ENCODE data around the gene GPC6.
"Not testable (repeated sequence)": the region's sequence is repeated elsewhere in the genome, so short reads cannot be mapped to it uniquely, and the experiment has no call there.

GPC6 gene

DNA sequence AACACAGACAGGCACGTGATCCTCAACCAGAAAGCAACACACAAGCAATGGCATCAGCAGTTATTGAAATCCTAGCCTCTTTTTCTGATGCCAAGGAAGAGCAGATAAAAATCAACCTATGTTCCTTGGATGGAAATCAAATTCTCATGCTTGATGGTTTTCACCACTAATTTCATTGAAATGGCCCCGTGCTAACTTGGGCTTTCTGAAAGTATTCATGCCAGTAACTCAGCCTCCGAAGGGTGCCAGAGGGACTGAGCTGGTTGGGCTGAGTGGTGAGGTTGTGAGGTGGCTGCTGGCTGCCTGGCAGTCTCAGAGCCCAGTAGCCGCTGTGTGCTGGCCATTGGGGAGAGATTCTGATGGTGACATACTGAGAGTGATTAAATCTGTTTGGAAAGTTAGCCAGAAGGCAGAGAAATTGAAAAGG, 943.6 kb downstream of the GPC6 start:
- DNase-seq (no peak), ATAC-seq (no peak)

DNA sequence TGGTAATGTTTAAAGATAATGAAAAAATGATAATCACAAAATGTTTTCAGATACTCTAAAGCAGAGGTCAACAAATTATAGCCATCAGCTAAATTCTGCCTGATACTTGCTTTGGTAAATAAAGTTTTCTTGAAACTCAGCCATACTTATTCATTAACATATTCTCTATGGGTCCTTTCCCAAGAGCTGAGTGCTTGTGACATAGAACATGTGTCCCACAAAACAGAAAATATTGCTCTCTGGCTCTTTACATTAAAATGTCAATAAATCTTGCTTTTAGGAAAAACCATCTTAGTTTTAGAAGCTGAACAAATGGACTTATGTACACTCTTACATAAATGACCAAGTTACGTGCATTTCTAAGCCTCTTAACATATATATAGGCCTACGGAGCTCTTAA, 945.8 kb downstream of the GPC6 start:
- DNase-seq (no peak), ATAC-seq (no peak)

DNA sequence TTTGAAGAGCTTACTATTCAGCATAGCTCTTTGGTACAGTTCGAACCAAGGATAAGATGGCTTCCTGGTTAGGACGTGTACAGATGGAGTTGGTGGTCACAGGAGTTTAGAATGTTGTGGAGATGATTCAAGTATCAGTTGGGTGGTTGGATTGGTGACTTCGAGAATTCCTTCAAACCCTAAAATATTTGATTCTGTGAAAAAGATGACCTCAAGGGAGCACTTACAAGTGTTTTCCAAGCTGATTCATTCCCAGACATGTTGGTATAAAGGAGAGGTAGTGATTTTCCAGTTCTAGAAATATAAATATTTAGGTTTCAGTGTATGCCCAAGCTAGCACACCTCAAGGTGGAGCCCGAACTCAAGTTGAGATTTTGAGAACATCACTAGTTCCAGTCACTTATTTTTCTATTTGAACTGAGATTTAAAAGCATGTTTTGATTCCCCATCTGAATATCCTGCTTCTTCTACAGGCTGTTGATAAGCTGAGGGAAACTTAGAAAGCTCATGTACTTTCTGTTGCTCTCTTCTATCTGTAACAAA, 946.8 kb downstream of the GPC6 start:
- ATAC-seq, result no peak
- DNase-seq, result no peak

DNA sequence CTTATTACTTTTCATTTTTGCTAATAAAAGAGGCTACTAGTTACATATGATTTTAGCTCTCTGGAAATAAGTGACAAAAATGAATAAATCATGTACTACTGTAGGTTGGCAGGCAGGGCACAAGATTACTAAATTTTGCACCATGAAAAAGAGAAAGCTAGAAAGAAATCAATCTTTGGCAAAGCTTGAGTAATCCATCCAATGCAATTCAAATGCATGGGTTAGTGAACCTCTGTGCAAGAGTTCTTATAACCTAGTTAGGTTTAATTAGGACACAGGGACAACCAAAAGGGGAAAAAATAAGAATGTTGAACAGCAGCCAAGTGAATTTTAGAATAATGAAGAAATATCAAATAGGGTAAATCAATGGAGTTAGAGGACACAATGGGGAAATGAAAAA, 947.4 kb downstream of the GPC6 start:
- DNase-seq (no peak), ATAC-seq (no peak)

DNA sequence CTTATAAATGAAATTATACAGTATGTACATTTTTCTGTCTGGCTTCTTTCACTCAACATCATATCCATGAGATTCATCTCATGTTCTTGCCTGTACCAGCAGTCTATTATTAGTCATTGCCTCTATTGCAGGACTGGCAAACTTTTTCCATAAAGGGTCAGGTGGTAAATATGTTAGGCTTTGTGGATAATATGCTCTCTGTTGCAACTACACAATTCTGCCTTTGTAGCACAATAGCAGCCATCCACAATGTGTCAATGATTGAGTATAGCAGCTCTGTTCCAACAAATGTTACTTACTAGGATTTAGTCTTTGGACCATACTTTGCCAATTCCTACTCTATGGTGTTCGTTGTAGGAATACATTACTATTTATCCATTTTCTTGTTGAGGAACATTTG, 948.5 kb downstream of the GPC6 start:
- ATAC-seq, result no peak

DNA sequence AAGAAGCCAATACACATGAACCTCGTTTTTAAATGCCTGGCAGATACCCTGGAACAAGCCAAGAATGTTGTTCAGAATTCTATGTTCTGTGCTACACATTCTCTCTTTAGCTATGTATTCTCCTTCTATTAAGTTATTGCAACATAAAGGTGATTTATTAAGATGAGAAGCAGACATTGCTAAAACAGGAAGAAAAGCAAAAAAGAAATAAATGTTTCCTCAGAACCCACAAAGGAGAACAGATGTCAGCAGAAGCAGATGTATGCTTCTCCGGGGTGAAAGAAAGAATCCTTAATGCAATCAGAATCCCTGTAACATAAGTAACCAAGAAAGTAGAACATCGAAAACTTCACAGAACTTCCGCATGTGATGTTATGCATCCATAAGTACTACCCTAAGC, 950.0 kb downstream of the GPC6 start:
- ATAC-seq (no peak), DNase-seq (no peak)

More for the DNA sequence above, 948.5 kb downstream of the GPC6 start:
- DNase-seq, result no peak

DNA sequence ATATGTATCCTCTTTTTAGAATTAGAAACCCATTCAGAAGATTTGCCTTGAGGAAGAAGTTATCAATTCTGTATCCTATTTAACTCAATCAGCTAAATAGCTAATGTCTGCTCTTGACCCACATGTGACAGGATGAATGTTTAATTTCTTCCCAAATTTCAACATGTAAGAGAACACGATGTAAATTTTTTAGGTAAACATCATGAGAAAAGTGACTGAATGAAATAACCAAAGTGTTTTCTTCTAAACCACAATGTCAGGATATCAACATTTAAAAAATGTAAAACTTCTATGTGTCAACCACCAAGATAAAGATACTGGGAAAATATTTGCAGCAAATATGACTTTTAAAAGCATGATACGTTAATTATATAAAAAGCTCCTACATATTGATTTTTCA, 950.4 kb downstream of the GPC6 start:
- no peak for DNase-seq

DNA sequence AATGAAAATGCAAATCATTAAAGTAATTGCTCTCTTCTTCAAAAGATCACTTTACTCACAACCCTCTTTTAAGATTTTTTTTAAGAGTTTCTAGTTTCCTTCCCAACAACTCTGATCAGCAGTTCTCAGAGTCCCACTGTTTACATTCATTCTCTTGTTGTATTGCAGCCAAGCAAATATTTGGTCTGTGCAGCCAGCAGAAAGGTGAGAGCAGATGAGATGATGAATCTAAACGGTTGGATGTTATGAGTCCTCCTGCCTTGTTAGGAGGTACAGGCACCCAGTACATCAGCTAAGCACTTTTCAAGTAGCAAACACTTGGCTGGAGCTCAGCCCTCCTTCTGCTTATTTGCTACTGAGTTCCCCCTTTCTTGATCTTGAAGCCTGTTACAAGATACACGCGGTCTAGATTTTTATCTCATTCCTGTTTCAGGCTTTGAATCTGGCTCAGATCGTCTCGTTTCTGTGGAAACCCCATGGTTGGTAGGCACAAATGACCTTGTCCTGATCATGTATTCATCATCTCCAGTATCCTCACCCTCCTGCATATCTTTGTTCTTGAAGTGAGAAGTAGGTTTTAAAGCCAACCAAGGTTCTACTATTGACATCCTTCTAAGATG, 952.1 kb downstream of the GPC6 start:
- peak; percentile 59 for ATAC-seq
- no peak for DNase-seq

More for the DNA sequence above, 950.4 kb downstream of the GPC6 start:
- ATAC-seq, result no peak

DNA sequence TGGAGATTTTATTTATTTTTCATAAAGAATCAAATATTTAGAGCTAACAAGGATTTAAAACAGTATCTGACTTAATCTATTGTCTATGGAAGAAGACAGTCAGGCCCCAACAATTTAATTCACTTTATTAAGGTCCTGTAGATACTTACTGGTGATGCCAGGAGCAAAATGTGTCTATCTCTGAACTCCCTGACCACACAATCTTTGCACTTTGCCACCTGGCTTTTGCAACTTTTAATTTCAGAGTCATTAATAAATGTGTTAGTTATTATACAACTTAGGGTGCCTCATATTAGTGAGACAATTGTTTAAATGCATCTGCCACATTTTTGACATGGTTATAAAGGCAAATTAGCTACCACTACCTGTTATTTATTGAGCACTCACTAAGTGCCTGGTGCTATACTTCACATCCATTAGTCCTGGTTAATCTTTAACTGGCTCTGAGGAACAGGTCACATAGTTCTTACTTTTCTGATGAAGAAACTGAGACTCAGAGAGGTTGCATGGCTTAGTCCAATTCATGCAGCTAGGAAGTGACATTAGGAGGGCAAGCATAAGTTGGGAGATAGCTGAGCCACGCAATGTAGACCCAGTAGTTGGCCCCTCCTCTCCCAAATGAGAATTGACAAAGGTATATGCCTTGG, 955.0 kb downstream of the GPC6 start:
- ATAC-seq (no peak), DNase-seq (no peak)

DNA sequence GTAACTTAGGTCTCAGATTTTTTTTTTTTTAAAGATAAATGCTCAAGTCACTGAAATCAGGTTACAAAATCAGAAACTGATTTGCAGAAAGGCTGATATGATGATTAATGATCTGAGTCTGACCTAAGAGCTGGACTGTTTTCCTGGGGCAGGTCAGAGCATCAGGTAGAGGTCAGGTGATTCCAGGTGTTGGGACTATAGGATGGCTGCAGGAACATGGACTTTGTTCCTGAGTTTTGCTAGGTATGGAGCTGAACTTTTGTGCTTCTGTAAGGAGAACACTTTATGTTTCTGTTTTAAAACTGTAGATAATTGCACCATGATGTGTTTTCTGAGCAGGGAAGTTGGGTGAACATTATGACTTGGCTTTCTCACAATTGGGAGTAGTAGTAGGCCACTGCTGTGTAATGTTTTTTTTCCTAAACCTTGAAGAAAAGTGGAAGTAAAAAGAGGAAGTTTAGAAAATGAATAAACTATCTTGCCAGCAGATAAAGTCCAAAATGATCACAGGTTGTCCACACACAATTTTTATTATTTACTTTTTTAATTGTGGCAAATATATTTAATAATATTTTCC, 955.7 kb downstream of the GPC6 start:
- no peak for ATAC-seq
- no peak for DNase-seq

DNA sequence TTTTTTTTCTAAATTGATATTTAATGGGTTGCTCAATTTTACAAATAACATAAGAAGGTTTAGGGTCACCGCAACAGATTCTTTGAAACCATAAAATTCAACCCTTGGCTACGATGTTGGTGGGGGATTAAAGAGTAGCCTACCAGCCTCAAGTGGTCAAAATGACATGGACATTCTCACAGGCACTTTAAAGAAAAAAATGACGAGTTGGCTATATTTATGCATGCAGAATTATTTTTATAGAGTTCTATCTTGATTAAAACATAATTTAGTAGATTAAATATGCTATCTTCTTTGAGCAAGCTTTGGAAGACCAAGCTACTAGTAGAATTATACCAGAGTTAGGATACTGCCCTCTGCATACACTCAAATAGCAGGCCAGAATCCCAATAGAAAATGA, 959.9 kb downstream of the GPC6 start:
- ATAC-seq (no peak), DNase-seq (no peak)

DNA sequence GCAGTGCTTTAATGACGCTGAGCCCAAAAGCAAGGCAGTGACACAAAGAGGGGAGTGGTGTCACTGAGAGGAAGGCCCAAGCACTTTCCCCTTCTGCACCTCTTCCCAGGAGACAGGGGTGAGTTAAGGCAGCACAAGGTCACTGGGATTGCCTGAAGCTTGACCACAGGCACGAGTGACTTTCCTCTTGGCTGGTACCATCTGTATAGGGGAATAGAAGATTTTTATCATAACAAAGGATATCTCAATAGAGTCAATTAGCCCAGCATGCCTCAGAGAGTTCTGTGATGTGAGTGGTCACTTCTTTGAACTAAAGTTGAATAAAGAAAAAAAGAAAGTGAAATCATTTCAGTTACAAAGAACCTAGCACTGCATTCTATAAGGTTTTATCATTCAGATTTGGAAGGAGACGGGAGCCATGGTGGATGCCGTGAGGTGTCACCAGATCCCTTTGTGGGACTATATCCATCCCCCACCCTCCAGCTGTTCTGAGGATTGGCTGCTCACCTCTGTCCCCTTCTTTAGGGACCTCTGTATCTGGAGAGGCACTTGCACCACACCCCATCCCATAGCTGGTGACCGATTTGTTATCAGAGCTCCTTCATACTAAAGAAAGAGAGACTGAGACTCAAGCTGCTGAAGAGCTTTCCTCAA, 961.7 kb downstream of the GPC6 start:
- no peak for ATAC-seq
- no peak for DNase-seq

DNA sequence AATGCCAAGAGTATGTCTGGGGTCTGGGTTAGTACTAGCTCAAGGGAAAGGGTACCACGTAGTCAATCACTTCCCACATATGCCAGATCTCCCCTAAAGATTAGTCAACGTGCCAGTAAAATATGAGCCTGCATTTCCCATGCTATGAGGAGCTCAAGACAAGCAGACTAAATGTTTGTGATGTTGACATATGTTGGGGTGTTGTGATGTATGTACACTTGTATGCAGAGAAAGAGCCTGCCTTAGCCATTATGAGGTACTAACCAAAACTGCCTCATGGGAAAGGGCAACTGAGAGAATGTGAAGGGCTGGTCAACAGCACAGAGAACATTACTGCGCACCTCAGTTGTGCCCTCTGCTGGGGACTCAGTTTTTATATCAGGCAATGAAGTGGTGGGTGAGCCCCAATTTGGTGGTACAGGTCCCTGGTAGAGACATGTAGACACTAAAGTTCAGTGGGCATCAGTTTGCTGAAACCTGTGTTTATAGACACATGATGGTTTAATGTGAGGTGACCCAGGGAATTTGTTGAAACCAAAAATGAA, 965.9 kb downstream of the GPC6 start:
- ATAC-seq (peak; percentile 57), DNase-seq (peak; percentile 15)

DNA sequence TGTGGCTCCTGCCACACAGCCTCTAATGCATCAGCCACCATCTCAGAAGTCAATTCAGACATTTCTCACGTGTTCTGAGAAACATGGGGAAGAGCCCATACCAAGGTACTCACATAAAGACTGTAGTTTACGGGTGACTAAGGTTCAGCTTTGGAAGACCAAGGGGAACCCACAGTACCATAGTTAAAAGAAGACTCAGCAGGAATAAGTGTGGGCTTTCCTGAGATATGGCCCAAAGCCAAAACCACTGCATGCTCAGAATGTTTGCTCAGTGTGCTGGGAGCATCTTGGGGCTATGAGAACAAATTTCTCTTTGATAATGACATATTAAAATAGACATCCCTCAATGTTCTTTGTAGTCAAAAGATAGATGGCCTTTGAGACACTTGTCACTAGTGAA, 969.1 kb downstream of the GPC6 start:
- ATAC-seq, result peak; percentile 28
- DNase-seq, result no peak

DNA sequence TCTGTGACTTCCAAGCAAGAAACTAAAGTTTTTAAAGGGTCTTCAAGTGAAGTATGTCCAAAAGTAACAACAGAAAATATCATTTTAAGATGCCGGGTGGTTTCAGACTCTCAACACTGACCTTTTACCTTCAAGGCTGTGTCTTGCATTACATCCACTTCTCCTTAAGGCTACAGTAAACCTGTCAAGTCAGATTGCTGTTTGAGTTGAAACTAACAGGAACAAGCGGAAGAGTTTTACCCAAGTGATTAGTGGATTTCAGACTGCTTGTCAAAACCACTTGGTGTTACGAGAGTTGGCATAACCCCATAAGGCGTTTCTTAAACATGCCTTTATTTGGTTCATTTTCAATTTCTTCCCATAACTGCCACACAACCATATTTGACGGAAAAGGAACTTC, 969.8 kb downstream of the GPC6 start:
- ATAC-seq, result no peak
- no peak for DNase-seq

DNA sequence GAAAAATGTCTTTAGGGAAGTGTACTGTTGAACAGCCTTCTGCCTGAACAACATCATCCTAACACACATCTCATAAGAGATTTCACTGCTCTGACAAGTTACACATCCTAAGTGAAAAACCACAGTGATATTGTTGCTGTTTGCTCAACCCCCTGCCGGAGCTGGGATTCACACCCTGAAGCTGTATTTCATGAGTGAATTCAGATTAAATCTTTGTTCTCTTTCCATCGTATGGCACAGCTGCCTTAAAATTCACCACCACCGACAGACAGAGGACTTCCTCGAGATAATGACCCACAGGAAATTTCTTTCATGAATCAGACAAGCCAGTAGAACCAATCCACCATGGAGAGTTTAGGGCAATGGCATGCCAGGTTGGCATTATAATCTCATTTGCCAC, 972.1 kb downstream of the GPC6 start:
- ATAC-seq (no peak), DNase-seq (no peak)

DNA sequence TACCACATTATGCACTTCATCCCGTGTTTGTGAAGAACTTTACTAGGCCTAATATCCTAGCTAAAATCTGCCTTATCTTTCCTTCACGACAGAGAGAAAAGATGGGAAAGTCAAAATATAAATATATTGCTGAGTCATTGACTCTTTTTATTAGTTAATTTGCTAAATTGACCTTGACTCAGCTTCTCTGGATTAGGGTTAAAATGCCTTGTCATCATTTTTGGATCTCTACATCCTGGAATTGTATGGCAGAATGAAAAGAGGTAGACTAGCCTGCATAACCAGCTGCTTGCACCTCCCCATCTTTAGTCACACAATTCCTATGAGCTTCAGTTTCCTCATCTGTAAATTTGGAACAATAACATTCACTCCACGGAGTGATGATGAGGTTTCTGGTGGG, 972.5 kb downstream of the GPC6 start:
- DNase-seq (no peak), ATAC-seq (no peak)

DNA sequence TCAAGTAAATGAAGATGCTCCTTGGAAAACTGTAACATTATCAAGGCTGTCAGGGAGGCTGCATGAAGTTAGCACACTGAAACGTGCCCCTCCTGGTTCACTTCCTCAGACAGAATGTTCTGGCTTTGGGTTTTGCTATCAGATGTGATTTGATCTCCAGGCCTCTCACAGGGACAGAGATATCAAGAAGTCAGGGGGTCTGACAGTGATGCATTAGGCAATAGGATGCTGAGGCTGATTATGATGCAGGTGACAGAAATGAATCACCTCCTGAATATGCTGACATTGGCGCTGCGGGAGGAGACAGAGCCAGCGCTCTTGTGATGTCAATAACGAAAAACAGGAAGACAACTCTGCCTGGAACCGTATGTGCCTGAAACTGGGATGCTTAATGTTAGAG, 974.4 kb downstream of the GPC6 start:
- no peak for ATAC-seq
- DNase-seq, result no peak

DNA sequence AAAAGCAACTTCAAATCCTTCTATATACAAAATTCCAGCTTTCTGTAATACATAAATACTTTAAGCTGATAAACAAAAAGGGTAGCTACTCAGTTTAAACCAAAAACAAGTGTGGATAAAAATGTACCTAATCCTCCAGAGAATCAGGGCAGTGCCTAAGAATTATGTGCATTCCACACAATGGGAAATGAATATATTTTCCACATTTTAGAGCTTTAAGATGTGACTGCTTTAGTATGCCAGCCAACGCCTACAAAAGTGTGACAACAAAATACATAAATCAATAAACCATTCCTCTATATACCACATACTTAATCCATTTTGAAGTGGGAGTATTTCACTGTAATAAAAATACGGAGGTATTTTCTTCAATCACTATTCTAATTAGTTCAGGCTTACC, 977.6 kb downstream of the GPC6 start:
- ATAC-seq, result no peak
- DNase-seq, result no peak

DNA sequence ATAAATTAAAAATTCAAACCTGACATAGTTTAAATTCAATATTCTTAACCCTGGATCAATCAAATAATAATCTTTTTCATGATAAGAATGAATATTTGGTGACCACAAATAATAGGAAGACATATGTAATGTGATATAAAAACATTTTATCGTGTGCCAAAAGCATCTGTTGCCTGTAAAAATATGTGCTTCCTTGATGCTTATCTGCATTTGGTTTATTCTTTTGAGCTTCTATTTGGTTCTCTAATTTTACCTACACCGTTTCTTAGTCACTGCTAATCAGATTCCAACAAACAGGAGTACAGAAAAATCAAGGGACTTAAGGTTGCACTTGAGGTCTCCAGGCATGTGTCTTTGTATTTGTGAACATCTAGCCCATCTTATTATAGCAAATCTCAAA, 978.3 kb downstream of the GPC6 start:
- ATAC-seq (no peak), DNase-seq (no peak)

DNA sequence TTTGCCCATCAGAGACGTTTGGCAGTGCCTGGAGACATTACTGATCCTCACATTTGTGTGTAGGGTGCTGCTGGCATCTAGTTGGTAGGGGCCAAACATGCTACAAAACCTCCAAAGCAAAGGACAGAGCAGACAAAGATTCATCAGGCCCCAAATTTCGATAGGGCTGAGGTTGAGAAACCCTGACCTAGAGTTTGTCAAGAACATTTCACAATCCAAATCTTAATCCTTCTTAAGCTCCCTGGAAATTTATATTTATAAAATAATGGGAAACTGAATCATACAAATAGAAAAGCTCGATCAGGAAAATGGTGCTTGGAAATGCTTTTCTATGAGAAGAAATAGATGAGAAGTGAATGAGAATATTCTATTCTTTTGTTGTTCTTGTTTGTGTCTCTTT, 979.3 kb downstream of the GPC6 start:
- ATAC-seq (no peak), DNase-seq (no peak)

DNA sequence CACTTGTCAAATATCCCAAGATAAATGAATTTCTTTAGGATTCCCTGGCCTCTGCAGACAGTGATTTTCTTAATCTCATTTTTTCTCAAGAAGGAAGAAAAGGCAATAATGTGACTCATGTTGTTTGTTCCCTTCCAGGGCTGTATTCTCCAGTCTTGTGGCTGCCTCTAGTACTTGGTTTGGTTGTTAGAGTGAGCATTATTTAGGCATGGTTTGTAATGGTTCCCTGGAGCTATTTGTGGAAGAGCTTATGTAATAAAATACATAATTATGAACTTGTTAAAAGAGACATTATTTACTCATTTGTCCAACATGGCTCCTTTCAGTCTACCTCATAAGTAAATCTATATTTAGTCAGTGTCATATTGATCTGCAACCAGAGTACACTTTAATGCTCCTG, 982.5 kb downstream of the GPC6 start:
- DNase-seq (no peak), ATAC-seq (no peak)

DNA sequence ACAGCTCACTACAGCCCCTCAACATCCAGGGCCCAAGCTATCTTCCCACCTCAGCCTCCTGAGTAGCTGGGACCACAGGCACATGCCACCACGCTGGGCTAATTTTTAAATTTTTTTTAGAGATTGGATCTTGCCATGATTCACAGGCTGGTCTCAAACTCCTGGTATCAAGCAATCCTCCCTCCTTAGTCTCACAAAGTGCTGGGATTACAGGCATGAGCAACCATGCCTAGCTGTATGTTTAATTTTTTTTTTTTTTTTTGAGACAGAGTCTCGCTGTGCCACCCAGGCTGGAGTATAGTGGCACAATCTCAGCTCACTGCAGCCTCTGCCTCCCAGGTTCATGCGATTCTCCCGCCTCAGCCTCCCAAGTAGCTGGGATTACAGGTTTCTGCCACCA, 983.3 kb downstream of the GPC6 start:
- ATAC-seq, DNase-seq: not testable (repeated sequence)

Data from stimulated activated naive CD8-positive, alpha-beta T cell treated with anti-CD3 and anti-CD28 coated beads, Interleukin-15, Interleukin-2, amounts not matched to agents 100 U/mL and 50 U/mL, for 24 hours (primary cell).